ENCODE results near the gene METTL26.

METTL26 gene

DNA sequence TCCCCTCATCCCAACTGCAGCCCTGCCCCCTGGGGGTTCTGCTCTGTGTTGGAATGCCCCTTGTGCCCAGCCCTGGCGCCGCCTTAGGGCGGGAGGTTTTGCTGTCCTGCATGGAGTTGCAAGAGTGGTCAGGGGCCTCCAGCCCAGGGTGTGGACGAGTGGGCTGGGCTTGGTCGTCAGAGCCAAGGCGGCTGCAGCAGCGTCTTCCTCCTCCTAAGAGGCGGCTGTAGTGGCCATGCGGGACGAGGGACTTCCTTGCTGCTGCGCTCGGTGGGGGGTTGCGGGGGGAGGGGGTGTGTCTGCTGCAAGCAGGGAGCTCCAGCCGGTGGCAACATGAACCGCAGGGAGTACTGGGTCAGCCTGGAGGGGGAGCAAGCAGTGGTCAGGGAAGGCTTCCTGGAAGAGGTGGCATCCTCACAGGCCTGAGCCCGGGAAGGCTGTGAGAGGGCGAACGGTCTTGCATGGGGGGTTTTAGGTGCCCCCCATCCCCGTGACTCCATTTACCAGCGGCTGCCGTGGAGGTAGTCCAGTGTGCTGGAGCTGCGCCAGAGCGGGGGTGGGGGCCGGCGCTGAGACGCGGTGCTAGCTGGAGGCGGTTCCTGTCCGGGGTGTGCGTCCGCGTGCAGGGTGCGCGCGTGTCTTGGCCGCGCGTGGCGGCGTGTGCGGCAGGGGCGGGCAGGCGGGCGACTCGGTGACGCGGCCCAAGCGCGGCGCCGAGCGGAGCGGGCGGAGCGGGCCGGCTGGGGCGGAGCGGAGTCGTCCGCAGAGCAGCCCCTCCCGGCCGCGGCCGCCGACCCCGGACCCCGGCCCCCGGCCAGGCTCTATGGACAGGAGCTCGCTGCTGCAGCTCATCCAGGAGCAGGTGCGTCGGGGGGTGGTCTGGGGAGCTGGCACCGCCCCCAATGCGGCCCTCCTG lies 39.1 kb upstream of the METTL26 start, which contains the start of gene RHBDL1:
Gene RHBDL1 (plus strand): TSS at position 704 of the 916 bp plus-strand sequence. CDS start 120 bp downstream, at position 824.
- no peak for DNase-seq (ENCODE audit: low spot score)

DNA sequence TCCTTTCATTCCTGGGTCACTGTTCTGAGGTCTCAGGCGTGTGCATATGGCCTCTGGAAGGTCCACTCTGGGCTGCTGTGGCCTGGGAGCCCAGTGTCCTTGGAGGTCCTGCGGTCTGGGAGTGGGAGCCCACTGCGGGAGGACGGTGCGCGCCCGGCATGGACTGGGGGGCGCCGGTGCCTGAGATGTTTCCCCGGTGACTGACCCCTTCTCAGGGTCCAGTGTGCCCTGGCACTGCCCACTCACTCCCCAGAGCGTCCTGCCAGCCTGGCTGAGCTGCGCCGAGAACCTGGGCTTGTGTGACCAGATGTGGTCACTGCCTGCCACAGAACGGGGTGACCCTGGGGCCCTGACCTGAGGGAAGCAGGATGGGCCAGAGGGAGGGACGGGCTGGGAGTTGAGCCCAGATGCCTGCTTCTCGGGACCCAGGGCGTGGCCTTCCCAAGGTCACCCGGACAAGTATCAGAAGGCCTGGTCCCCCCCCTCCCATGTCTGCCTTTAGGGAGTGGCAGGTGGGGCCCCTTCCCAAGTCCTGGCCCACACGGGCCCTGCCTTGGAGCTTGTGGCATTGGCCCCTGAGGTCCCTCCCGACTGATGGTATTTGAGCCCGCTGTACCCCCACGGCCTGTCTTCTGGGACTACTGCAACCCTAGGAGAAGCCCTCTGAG lies 38.2 kb upstream of the METTL26 start:
- DNase-seq (ENCODE audit: low spot score): no peak

DNA sequence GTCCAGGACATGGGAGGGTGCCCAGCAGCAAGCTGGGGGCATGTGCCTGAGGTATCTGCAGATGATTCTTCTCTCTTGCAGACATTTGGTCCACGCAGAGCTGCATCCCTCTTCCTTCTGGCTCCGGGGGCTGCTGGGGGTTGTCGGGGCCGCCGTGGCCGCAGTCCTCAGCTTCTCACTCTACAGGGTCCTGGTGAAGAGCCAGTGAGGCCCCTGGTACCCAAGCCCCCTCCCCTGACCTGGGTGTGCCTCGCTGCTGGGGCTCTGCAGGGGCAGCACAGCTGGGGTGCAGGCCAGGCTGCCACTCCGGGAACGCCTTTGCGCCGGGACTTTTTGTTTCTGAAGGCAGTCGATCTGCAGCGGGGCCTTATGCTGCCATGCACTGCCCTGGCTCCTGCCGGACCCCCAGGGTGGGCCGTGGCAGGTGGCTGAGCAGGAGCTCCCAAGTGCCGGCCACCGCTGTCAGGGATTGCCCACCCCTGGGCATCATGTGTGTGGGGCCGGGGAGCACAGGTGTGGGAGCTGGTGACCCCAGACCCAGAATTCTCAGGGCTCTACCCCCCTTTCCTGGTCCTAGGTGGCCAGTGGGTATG lies 37.4 kb upstream of the METTL26 start:
- DNase-seq (ENCODE audit: low spot score): no peak

DNA sequence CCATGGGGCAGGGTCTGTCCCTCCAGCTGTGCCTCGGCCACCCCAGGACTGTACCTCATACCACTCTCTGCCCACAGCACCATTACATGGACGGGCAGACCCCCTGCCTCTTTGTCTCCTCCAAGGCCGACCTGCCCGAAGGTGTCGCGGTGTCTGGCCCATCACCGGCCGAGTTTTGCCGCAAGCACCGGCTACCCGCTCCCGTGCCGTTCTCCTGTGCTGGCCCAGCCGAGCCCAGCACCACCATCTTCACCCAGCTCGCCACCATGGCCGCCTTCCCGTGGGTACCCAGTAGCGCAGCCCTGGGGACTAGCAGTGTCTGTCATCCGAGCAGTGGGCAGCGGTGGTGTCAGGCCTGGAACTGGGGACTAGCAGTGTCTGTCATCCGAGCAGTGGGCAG lies 36.7 kb upstream of the METTL26 start:
- no peak for DNase-seq (ENCODE audit: low spot score)

DNA sequence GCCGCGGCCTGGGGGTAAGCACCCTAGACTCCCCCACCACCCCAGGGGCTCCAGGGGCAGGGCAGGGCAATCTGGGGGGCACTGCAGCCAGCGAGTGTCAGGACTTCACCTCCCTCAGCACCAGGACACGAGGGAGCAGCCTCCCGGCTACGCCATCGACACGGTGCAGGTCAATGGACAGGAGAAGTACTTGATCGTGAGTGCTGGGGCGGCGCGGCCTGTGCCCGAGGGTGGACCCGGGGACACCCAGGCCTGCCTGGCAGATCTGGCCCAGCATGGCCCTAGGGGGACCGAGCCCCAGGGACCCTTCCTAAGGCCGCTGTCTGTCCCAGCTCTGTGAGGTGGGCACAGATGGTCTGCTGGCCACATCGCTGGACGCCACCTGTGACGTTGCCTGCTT lies 36.3 kb upstream of the METTL26 start:
- DNase-seq (ENCODE audit: low spot score): no peak

DNA sequence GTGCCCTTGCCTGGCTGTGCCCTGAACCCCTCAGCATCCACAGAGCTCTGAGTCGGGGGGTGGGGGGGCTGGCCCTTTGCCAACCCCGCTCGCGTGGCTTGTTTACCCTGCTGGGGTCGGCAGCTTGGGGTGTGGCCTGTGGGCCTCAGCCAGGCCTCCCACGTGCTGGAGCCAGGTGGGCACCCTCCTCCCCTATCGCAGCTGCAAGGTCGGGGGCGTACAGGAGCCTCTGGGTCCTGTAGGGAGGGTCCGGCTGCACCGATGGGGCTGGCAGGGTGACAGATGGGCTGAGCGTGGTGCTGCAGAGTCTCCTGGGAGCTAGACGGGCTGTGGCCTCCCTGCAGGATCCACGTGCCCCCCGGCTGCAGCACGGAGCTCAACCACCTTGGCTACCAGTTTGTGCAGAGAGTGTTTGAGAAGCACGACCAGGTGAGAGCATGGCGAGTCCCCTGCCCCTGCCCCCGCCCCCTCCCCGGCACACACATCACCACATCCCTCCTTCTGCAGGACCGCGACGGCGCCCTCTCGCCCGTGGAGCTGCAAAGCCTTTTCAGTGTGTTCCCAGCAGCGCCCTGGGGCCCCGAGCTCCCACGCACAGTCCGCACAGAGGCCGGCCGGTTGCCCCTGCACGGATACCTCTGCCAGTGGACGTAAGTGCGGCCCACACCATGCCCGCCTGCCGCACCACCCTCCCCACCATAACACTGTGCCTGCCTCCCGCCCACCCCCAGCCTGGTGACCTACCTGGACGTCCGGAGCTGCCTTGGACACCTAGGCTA lies 35.4 kb upstream of the METTL26 start:
- DNase-seq (ENCODE audit: low spot score): no peak

DNA sequence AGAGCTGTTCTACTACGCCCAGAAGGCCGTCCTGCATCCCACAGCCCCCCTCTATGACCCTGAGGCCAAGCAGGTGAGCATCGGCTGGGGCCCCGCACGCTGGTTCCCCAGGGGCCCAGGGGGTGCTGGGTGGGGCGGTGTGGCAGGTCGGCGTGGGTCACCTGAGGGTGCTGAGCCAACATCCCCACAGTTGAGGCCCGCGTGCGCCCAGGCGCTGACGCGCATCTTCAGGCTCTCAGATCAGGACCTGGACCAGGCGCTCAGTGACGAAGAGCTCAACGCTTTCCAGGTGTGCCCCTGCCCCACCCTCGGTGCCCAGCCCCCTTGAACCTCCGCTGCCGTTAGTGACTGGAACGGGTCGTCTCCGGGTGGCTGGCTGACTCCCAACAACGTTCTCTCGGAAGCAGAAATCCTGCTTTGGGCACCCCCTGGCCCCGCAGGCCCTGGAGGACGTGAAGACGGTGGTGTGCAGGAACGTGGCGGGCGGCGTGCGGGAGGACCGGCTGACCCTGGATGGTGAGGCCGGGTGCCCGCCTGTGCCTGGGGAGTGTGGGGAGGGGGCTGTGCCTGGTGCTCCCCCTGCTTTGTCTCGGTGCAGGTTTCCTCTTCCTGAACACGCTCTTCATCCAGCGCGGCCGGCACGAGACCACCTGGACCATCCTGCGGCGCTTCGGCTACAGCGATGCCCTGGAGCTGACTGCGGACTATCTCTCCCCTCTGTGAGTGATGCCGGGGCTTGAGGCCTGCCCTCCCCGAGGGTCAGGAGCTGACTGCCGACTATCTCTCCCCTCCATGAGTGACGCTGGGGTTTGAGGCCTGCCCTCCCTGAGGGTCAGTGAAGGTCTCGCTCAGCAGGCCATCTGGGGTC lies 34.6 kb upstream of the METTL26 start:
- DNase-seq (ENCODE audit: low spot score): no peak

DNA sequence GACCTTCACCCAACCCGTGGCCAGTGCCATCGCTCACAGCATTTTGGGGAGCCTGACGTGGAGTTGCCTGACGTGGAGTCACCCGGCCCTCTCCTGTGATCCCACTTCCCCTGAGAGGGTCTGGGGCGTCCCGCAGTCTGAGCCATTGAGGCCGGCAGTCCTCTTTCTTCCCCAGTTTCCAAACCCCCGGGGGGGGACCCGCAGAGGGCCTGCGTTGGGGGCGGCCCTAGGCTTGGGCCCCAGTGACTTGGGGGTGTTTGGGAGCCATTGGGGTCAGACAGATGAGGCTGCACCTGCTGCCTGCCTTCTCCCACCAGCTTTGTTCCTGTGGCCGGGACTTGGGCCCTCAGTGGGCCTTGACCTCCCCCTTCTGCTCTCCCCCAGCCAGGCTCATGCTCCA lies 33.6 kb upstream of the METTL26 start:
- DNase-seq (ENCODE audit: low spot score): no peak

DNA sequence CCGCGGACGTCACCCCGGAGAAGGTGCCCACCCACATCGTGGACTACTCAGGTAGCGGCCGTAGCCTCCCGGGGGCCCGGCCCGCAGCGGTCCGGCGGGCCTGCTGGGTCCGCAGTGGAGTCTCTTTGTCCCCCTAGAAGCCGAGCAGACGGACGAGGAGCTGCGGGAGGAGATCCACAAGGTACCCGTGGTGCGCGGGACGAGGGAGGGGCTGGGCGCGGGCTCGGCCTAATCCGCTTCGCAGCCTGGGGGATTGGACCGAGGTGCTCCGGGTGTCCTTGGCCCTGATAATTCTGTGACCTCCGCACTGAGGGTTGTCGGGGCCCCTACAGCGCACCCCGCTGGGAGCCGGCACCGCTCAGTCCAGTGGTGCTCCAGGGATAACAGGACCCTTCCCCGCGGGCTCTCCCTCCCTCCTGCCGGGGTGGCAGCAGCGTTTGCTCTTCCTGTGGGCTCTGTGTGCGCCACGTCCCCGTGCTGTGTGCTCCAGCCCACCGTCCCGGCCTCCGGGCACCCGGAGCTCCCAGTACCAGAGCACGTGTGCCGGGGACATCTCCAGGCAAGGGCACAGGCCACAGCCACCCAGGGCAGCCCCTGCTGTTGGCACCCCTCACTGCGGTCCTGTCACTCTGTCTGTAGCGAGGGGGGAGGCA lies 32.5 kb upstream of the METTL26 start:
- no peak for DNase-seq (ENCODE audit: low spot score)

DNA sequence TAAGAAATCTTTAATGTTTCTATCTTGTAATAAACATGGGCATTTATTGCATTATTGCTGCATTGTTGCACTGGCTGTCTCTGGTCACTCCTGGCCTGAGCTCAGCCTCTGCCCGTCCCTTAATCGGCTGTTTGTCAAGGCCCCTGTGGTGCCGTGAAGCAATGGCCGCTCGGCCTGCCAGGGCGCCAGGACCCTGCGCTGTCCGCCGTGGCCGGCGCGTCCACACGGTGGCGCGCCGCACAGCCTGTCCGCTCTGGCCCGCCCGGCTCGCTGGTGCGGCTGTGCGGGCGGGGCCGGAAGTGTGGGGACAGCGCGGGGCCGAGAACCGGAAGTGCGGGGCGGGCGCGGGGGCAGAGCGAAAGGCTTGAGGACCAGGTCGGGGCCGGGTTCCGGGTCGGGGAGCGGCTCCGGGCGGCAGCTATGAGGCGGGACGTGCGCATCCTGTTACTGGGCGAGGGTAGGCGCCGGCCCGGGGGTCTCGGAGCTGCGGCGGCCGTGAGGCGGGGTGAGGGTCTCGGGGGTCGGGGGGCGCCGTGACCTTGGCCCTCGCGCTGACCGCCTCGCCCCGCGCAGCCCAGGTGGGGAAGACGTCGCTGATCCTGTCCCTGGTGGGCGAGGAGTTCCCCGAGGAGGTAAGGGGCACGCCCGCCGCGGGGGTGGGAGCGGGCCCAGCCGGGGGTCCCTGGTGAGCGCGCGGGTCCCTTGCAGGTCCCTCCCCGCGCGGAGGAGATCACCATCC lies 31.8 kb upstream of the METTL26 start, which contains the start of gene RHOT2:
Gene RHOT2 (plus strand): TSS at position 353 of the 739 bp plus-strand sequence. CDS start 68 bp downstream, at position 421.
- peak; percentile 92 for DNase-seq (ENCODE audit: low spot score)

DNA sequence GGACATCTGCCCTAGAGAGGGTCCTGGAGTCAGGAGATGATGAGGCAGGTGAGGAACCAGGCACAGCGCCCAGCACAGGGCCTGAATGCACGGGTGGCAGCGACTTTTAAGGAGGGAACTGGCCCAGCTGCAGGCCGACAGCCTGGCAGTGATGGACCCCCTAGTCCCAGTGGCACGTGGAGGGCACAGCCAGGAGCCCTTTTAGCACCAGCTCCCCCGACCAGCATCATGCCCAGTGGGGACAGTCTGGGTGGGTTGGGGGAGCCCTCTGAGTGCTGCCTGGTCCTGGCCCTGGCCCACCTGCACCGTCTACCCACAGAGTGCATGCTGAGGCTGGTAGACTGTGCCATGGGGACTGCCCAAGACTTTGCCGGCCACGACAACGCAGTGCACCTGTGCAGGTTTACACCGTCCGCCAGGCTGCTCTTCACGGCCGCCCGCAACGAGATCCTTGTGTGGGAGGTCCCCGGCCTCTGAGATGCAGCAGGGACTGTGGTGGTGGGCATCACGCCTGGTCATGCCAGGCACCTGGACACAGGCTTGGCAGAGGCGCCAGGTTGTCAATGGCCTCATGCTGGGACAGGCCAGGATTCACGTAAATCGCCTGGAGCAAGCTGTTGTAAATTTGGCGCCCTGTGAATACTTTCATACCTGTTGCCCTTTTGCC lies 31.1 kb upstream of the METTL26 start:
- no peak for DNase-seq (ENCODE audit: low spot score)

DNA sequence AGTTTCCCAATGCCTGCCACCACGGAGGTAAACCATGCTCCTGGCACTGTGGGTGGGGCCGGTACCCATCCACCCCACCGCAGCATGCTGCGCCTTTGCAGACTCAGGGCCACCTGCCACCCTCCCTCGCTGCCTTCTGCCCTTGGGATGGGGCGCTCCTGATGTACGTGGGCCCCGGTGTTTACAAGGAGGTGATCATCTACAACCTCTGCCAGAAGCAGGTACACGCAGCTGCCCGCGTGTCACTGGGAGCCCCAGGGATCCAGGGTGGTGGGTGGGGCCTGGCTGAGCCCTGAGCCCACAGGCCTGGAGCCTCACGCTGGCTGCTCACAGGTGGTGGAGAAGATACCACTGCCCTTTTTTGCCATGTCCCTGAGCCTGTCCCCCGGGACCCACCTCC lies 30.5 kb upstream of the METTL26 start:
- DNase-seq (ENCODE audit: low spot score): no peak

DNA sequence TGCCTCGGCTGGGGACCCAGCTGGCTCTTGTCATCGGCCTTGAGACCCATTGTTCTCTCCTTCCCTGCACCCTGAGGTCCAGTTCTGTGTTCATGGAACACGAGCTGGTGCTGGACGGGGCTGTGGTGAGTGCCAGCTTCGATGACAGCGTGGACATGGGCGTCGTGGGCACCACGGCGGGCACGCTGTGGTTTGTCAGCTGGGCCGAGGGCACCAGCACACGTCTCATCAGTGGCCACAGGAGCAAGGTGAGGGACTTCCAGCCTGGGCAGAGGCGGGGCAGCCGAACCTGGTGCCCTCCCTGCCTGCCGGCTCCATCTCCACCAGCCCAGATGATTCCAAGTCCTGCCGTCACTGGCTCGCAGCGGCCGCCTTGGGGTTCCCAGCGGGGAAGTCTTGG lies 26.5 kb upstream of the METTL26 start:
- DNase-seq (ENCODE audit: low spot score): no peak

DNA sequence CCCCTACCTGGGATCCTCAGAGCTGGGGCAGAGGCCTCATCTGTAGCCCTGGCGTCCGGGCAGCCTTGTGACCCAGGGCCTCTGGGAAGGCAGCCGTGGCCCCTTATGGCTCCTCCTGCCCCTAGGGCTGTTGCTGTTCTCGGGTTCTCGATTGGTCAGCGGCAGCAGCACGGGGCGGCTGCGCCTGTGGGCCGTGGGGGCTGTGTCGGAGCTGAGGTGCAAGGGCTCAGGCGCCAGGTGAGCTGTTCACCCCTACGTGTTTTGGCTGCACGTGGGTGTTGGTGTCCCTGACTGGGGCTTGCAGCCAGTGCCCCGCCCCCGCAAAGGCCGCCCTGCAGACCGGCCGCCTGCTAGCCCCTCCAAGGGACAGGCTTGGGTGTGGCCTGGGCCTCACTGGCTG lies 26.0 kb upstream of the METTL26 start:
- DNase-seq (ENCODE audit: low spot score): no peak

DNA sequence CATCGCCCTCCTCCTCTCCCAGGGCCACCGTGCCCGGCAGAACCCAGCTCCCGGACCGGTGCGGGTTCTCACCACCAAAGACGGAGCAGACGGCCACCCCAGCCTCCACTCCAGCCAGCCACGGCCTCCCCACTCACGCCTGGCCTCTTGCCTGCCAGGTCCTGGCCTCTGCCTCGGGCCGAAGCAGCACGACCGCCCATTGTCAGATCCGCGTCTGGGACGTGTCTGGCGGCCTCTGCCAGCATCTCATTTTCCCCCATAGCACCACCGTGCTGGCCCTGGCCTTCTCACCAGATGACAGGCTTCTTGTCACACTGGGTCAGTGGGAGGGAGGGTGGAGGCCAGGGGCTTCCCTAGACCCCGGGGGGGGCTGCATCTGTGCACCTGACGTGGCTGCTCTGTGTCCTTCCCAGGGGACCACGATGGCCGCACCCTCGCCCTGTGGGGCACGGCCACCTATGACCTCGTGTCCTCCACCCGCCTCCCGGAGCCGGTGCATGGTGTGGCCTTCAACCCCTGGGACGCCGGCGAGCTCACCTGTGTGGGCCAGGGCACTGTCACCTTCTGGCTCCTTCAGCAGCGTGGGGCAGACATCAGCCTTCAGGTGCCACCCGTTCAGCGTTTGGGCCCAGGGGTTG lies 25.2 kb upstream of the METTL26 start:
- DNase-seq (ENCODE audit: low spot score): no peak

DNA sequence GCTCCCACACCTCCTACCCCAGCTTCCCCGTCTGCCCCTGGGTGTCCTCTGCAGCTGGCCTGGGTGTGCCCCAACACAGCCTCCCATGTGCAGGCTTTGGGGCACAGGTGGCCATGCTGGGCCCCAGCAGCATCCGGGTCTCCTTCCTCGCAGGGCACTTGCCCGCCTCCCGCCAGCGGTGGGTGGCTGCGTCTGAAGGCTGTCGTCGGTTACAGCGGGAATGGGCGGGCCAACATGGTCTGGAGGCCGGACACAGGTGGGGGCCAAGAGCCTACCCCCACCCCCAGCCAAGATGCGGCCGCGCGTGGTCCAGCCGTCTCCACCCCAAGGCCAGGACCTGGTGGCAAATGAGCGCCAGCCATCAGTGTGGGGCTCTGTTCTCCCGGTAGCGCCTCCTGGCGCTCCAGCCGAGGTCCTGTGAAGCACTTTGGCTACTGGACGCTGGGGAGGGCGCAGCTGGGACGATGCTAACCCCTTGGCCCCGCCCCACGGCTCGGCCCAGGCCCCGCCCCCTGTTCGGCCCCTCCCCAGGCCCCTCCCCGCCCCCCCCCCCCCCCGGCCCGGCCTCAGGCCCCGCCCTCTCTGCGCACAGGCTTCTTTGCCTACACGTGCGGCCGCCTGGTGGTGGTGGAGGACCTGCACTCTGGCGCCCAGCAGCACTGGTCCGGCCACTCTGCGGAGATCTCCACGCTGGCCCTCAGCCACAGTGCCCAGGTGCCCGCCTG lies 24.5 kb upstream of the METTL26 start:
- peak; percentile 65 for DNase-seq (ENCODE audit: low spot score)

DNA sequence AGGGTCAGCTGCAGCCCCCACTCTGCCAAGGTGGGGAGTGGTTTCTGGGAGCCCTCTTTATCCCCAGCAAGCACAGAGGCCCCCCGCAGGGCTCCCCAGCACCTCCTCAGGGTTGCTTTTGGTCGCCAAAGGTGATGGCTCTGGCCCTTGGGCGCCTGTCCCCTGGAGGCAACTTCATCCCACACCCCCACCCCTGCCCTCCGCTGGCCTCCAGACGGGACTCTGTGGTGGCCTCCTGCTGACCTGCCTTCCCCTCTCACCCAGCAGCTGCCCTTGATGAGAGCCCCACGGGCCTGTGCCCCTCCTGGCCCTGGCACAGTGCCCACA lies 24.0 kb upstream of the METTL26 start:
- DNase-seq (ENCODE audit: low spot score): no peak

DNA sequence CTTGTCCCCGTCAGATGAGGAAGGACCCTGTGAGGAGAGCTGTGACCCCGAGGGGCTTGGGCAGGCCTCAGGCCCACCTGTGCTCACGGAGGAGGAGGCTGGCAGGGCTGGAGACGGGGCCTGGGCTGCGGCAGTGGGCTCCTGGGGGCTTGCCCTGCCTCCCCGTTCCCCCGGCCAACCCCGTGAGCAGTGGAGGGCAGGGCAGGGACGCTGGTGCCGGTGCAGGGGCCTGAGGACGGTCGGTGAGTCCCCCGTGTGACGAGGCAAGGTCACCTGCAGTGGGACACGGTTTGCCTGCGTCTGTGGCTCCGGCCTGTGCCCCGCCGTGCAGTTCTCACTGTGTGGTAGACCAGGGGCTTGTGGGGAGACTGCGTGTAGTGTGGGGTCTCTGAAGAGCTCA lies 23.5 kb upstream of the METTL26 start:
- DNase-seq (ENCODE audit: low spot score): no peak

All from CD4-positive, alpha-beta T cell treated with Interleukin-6 at 100 ng/mL for 8 hours (primary cell).